IMR-90 (cell line): Measurements from ENCODE around the gene THUMPD2. TPM values are rescaled to one million over a fixed set of nuclear protein-coding genes. Genes with fewer than 3 reads are reported as not detected.
A peak's percentile ranks its signal among the peaks of the same experiment; 100 is the strongest.
"Not testable (repeated sequence)": the region's sequence is repeated elsewhere in the genome, so short reads cannot be mapped to it uniquely, and the experiment has no call there.

Experiments used
- ATAC-seq: fragments of 200-7000 bp; cut with Tn5 transposase; 2 replicates; pipeline ENCODE4 v1.9.1; 2020; ENCODE audit warnings: low read depth, mild to moderate bottlenecking, moderate library complexity
- BruUV-seq: library from RNA; stranded (reverse); fragments of 400-500 nt; replicated peaks from 2 replicates; lab custom pipeline; 2021; lab: Mats Ljungman, UMichigan
- CTCF ChIA-PET: fragments of 300-600 bp; formaldehyde crosslinking; extraction: SDS; loops from one replicate; lab custom pipeline; 2021; ENCODE audit warnings: antibody characterized with exemption; lab: Yijun Ruan, JAX
- POLR2A ChIA-PET: fragments of 300-600 bp; sonication (Branson Sonifier 250); formaldehyde crosslinking; loops from one replicate; lab custom pipeline; 2022; ENCODE audit warnings: antibody characterized with exemption; ENCODE audit not compliant: unreplicated experiment; lab: Charles Lee
- DNase-seq: peaks from one replicate; pipeline ENCODE4 v3.0.0; 2013
- H2AFZ ChIP-seq: replicated peaks from 2 replicates; pipeline ENCODE3; 2013; ENCODE audit warnings: low read length, mild to moderate bottlenecking; ENCODE audit not compliant: poor library complexity
- H2AK5ac ChIP-seq: 2 replicates; pipeline ENCODE4 v1.6.1; 2013; ENCODE audit warnings: low read depth, low read length, inconsistent platforms
- H2AK9ac ChIP-seq: replicated peaks from 2 replicates; pipeline ENCODE3; 2013; ENCODE audit warnings: mild to moderate bottlenecking, low read depth, low read length, moderate library complexity; ENCODE audit not compliant: poor library complexity
- H2BK120ac ChIP-seq: 2 replicates; pipeline ENCODE4 v1.6.1; 2013; ENCODE audit warnings: low read depth, low read length, inconsistent platforms
- H2BK15ac ChIP-seq: 3 replicates; pipeline ENCODE4 v1.6.1; 2013; ENCODE audit warnings: low read depth, low read length, inconsistent platforms
- H2BK20ac ChIP-seq: 2 replicates; pipeline ENCODE4 v1.6.1; 2013; ENCODE audit warnings: low read depth, mild to moderate bottlenecking, inconsistent platforms, low read length, moderate library complexity
- H2BK5ac ChIP-seq: 2 replicates; pipeline ENCODE4 v1.6.1; 2013; ENCODE audit warnings: mild to moderate bottlenecking, low read depth, low read length, inconsistent platforms; ENCODE audit not compliant: poor library complexity, severe bottlenecking
- H3K14ac ChIP-seq: replicated peaks from 2 replicates; pipeline ENCODE4 v1.6.1; 2013; ENCODE audit warnings: low read depth, low read length, inconsistent platforms
- H3K18ac ChIP-seq: 2 replicates; pipeline ENCODE4 v1.6.1; 2013; ENCODE audit warnings: low read depth, low read length, control low read depth
- H3K23ac ChIP-seq: 2 replicates; pipeline ENCODE4 v1.6.1; 2013; ENCODE audit warnings: low read depth, low read length, inconsistent platforms
- H3K27ac ChIP-seq: 2 replicates; pipeline ENCODE4 v1.5.1; 2013; ENCODE audit warnings: mild to moderate bottlenecking, control low read depth, low read length; ENCODE audit not compliant: insufficient read depth
- H3K27me3 ChIP-seq: 2 replicates; pipeline ENCODE4 v1.6.1; 2013; ENCODE audit warnings: low read length; ENCODE audit not compliant: control insufficient read depth, insufficient read depth
- H3K36me3 ChIP-seq: 2 replicates; pipeline ENCODE4 v1.6.1; 2013; ENCODE audit warnings: low read length, mixed read lengths; ENCODE audit not compliant: control insufficient read depth, insufficient read depth
- H3K4ac ChIP-seq: 2 replicates; pipeline ENCODE4 v1.6.1; 2013; ENCODE audit warnings: low read depth, low read length, inconsistent platforms
- H3K4me1 ChIP-seq: 2 replicates; pipeline ENCODE4 v1.6.1; 2013; ENCODE audit warnings: low read length, mixed read lengths; ENCODE audit not compliant: control insufficient read depth, insufficient read depth
- H3K4me2 ChIP-seq: 2 replicates; pipeline ENCODE4 v1.6.1; 2013; ENCODE audit warnings: low read depth, mild to moderate bottlenecking, control low read depth, low read length, moderate library complexity
- H3K4me3 ChIP-seq: 2 replicates; pipeline ENCODE4 v1.5.1; 2013; ENCODE audit warnings: low read depth, mild to moderate bottlenecking, control low read depth, low read length, moderate library complexity; ENCODE audit not compliant: insufficient read depth
- H3K56ac ChIP-seq: 2 replicates; pipeline ENCODE4 v1.6.1; 2013; ENCODE audit warnings: low read length, inconsistent platforms; ENCODE audit not compliant: insufficient read depth; ENCODE audit errors: extremely low read depth
- H3K79me1 ChIP-seq, 2 experiments: 2 replicates each; pipeline ENCODE4 v1.6.1; 2013; ENCODE audit warnings: low read length in 2 of 2, inconsistent platforms in 1 of 2, low read depth in 1 of 2
- H3K9ac ChIP-seq: 2 replicates; pipeline ENCODE4 v1.6.1; 2013; ENCODE audit warnings: low read depth, low read length, control low read depth
- H3K9me1 ChIP-seq: 2 replicates; pipeline ENCODE4 v1.6.1; 2013; ENCODE audit warnings: low read length, inconsistent platforms; ENCODE audit not compliant: insufficient read depth
- H3K9me3 ChIP-seq: 2 replicates; pipeline ENCODE4 v1.6.1; 2013; ENCODE audit warnings: low read length; ENCODE audit not compliant: control insufficient read depth, insufficient read depth
- H4K20me1 ChIP-seq: 2 replicates; pipeline ENCODE4 v1.6.1; 2013; ENCODE audit warnings: low read length, inconsistent platforms; ENCODE audit not compliant: insufficient read depth
- H4K5ac ChIP-seq: 2 replicates; pipeline ENCODE4 v1.6.1; 2013; ENCODE audit warnings: mild to moderate bottlenecking, low read depth, low read length, control low read depth
- H4K8ac ChIP-seq, 2 experiments: 2 replicates each; pipeline ENCODE4 v1.6.1; 2013; ENCODE audit warnings: low read depth in 2 of 2, low read length in 2 of 2, control low read depth in 1 of 2, inconsistent platforms in 1 of 2
- H4K91ac ChIP-seq: 2 replicates; pipeline ENCODE4 v1.6.1; 2013; ENCODE audit warnings: low read depth, low read length, inconsistent platforms; ENCODE audit not compliant: insufficient read depth
- MXI1 ChIP-seq: IDR thresholded peaks from 2 replicates; pipeline ENCODE4 v1.6.1; 2012; ENCODE audit warnings: low read depth, mild to moderate bottlenecking, low read length, moderate library complexity, borderline replicate concordance
- RAD21 ChIP-seq: IDR thresholded peaks from 2 replicates; pipeline ENCODE4 v1.6.1; 2012; ENCODE audit warnings: low read length, improper control_type of control experiment
- SMC3 ChIP-seq: fragments of 150-350 bp; IDR thresholded peaks from 2 replicates; pipeline ENCODE4 v1.6.1; 2016; ENCODE audit warnings: low read depth, mild to moderate bottlenecking, antibody characterized with exemption, low read length, moderate library complexity
- WGBS, 2 experiments: methylation state at CpG; one replicate each; pipeline versions ENCODE4 v1.1.5 to v1.1.7; 2013; ENCODE audit warnings: missing lambda C conversion rate in 2 of 2; ENCODE audit not compliant: insufficient read length in 1 of 2; ENCODE audit errors: extremely low coverage in 2 of 2; 5-methylcytosine and 5-hydroxymethylcytosine counted together
- dilution Hi-C: fragments of 300-500 bp; cut with HindIII; formaldehyde crosslinking; loops from one replicate; pipeline ENCODE4 v1.14.3; 2018; ENCODE audit warnings: low sequenced_read_pairs; ENCODE audit not compliant: unreplicated experiment
- in situ Hi-C: fragments of 300-500 bp; cut with MboI; formaldehyde crosslinking; loops from 3 replicates; pipeline ENCODE4 v1.14.3; 2019; ENCODE audit warnings: low sequenced_read_pairs, inconsistent platforms, mixed read lengths
- intact Hi-C: fragments of 100-400 bp; cut with micrococcal nuclease; formaldehyde crosslinking; loops from 2 replicates; pipeline ENCODE4 v1.10.0; 2022
- polyA plus RNA-seq, 3 experiments: library from polyadenylated mRNA; depleted of rRNA; stranded (reverse); fragments of >200 nt; gene quantifications; 2 replicates each; pipeline ENCODE4 v1.2.3, GENCODE V29; 2012; ENCODE audit warnings: low replicate concordance in 1 of 3
- total RNA-seq: library from RNA; depleted of rRNA; stranded (reverse); fragments of >200 nt; gene quantifications from 2 replicates; pipeline ENCODE4 v1.2.3, GENCODE V29; 2012
- TF ChIP-seq, protein P1 (sequence below): conservative IDR thresholded peaks from 2 replicates; pipeline ENCODE4 v1.5.1; 2012; ENCODE audit warnings: mild to moderate bottlenecking, low read depth, low read length, improper control_type of control experiment

THUMPD2 gene
- total and polyA plus RNA-seq, 2 of the 4 experiments (the other 2 are of a cell fraction), result 4.8 to 7.0 TPM

GRCh38 chr2:39728941-39729351, 50.1 kb downstream of the THUMPD2 start:
- ChIA-PET POLR2A (no interaction called here), CTCF (interaction anchor here (0.9 to 3.0 kb wide), 7 partner anchors 10 to 199 kb away, joined by 3 to 17 read pairs (median 3); no protein-coding TSS in a partner anchor)
- intact Hi-C loops, result no loop called here
- Histone ChIP-seq H3K56ac (no peak overlapping the region), H3K23ac (no peak overlapping the region), H3K9me1 (no peaks in the 10 kb centered on the region), H2AK5ac (no peak overlapping the region), H3K36me3 (peaks cover 6% of the 10 kb centered on the region), H4K5ac (no peak overlapping the region), H2BK5ac (no peak overlapping the region), H3K9me3 (no peaks in the 10 kb centered on the region), H3K27ac (no peak overlapping the region), H3K14ac (no peak overlapping the region), H2AFZ (no peak overlapping the region), H3K79me1 (peaks cover 20 to 21% of the 10 kb centered on the region in 2 experiments; a peak in 3 of 4 replicates), H3K27me3 (no peaks in the 10 kb centered on the region), H4K91ac (no peak overlapping the region), H3K4me2 (no peak overlapping the region), H3K4ac (no peak overlapping the region), H2AK9ac (no peak overlapping the region), H2BK120ac (no peak overlapping the region), H2BK15ac (no peak overlapping the region), H3K4me1 (no peaks in the 10 kb centered on the region; the same call in 1 of the 2 replicates), H3K9ac (no peak overlapping the region), H3K4me3 (no peak overlapping the region), H2BK20ac (no peak overlapping the region), H4K8ac (no peak overlapping the region), H4K20me1 (no peaks in the 10 kb centered on the region), H3K18ac (no peak overlapping the region)
- WGBS, 2 experiments, result 92% methylated on average over 2 of the region's 5 CpGs; no CpG with 5 or more reads in 1 of the 2 experiments
- no TSS peak for BruUV-seq
- peak; percentile 73; the same call in 1 of the 2 replicates for ATAC-seq
- TF ChIP-seq, protein P1, sequence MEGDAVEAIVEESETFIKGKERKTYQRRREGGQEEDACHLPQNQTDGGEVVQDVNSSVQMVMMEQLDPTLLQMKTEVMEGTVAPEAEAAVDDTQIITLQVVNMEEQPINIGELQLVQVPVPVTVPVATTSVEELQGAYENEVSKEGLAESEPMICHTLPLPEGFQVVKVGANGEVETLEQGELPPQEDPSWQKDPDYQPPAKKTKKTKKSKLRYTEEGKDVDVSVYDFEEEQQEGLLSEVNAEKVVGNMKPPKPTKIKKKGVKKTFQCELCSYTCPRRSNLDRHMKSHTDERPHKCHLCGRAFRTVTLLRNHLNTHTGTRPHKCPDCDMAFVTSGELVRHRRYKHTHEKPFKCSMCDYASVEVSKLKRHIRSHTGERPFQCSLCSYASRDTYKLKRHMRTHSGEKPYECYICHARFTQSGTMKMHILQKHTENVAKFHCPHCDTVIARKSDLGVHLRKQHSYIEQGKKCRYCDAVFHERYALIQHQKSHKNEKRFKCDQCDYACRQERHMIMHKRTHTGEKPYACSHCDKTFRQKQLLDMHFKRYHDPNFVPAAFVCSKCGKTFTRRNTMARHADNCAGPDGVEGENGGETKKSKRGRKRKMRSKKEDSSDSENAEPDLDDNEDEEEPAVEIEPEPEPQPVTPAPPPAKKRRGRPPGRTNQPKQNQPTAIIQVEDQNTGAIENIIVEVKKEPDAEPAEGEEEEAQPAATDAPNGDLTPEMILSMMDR, result peak; percentile 68
- TF ChIP-seq RAD21 (peak; percentile 60), MXI1 (no peak), SMC3 (peak; percentile 41)
- dilution Hi-C loops, result no loop called here
- in situ Hi-C loops, result no loop called here
- DNase-seq, result peak; percentile 35

GRCh38 chr2:39728085-39728484, 51.0 kb downstream of the THUMPD2 start:
- peaks cover 15 to 17% of the 10 kb centered on the region in 2 experiments; a peak in 3 of 4 replicates for H3K79me1 ChIP-seq
- POLR2A ChIA-PET, H3K23ac ChIP-seq, H3K9ac ChIP-seq, H2BK120ac ChIP-seq, H2BK5ac ChIP-seq, H2AK9ac ChIP-seq, H3K18ac ChIP-seq, H3K4me3 ChIP-seq, H3K9me1 ChIP-seq, H4K8ac ChIP-seq, H3K9me3 ChIP-seq, intact Hi-C loops, H2AK5ac ChIP-seq, ATAC-seq, H4K20me1 ChIP-seq, H3K27ac ChIP-seq, BruUV-seq, H3K4me1 ChIP-seq, H4K91ac ChIP-seq, dilution Hi-C loops, H4K5ac ChIP-seq, DNase-seq, H3K36me3 ChIP-seq, H3K27me3 ChIP-seq, H2BK15ac ChIP-seq, CTCF ChIA-PET, H2BK20ac ChIP-seq, H3K56ac ChIP-seq, H3K4ac ChIP-seq, H3K14ac ChIP-seq, H3K4me2 ChIP-seq, in situ Hi-C loops, H2AFZ ChIP-seq: not testable (repeated sequence)
- WGBS, 2 experiments, result no CpG with 5 or more reads among the region's 4 CpGs
